Lung (tissue), 12 donors: Measurements from ENCODE around the gene TTLL5. TPM values are rescaled to one million over a fixed set of nuclear protein-coding genes. Genes with fewer than 3 reads are reported as not detected.
A peak's percentile ranks its signal among the peaks of the same experiment; 100 is the strongest.

Experiments
- ATAC-seq: fragments of 200-7000 bp; cut with Tn5 transposase; one replicate; pipeline ENCODE4 v1.9.1; 2020; ENCODE audit warnings: moderate number of reproducible peaks; ENCODE audit not compliant: insufficient read depth, low FRiP score
- DNase-seq, 3 donors: peaks; one replicate each; pipeline ENCODE4 v3.0.0-alpha.2; 2013 to 2017
- H3K27ac ChIP-seq, 2 donors: one replicate each; pipeline ENCODE4 v1.5.1; 2013; ENCODE audit warnings: mild to moderate bottlenecking in 2 of 2, moderate library complexity in 2 of 2, control low read depth in 1 of 2, inconsistent platforms in 1 of 2, low read depth in 1 of 2, low read length in 1 of 2
- H3K27me3 ChIP-seq, 3 donors: one replicate each; pipeline ENCODE4 v1.5.1; 2013; ENCODE audit warnings: low read length in 2 of 3; ENCODE audit not compliant: control insufficient read depth in 3 of 3, insufficient read depth in 3 of 3
- H3K36me3 ChIP-seq, 4 donors: one replicate each; pipeline ENCODE4 v1.5.1; 2013; ENCODE audit warnings: low read length in 4 of 4, mild to moderate bottlenecking in 1 of 4, moderate library complexity in 1 of 4; ENCODE audit not compliant: control insufficient read depth in 4 of 4, insufficient read depth in 4 of 4
- H3K4me1 ChIP-seq, 5 donors: one replicate each; pipeline ENCODE4 v1.5.1; 2013; ENCODE audit warnings: low read length in 5 of 5, mild to moderate bottlenecking in 2 of 5, moderate library complexity in 1 of 5; ENCODE audit not compliant: control insufficient read depth in 5 of 5, insufficient read depth in 5 of 5
- H3K4me3 ChIP-seq: one replicate; pipeline ENCODE4 v1.5.1; 2013; ENCODE audit warnings: mild to moderate bottlenecking, control low read depth, moderate library complexity
- H3K9ac ChIP-seq, 2 donors: one replicate each; pipeline ENCODE4 v1.5.1; 2013; ENCODE audit warnings: low read length in 2 of 2, control low read depth in 1 of 2; ENCODE audit not compliant: insufficient read depth in 1 of 2
- H3K9me3 ChIP-seq, 4 donors: one replicate each; pipeline ENCODE4 v1.5.1; 2013; ENCODE audit warnings: low read length in 3 of 4, mild to moderate bottlenecking in 1 of 4, moderate library complexity in 1 of 4; ENCODE audit not compliant: control insufficient read depth in 4 of 4, insufficient read depth in 3 of 4
- WGBS, 2 donors: extraction: QIAGEN DNeasy Blood & Tissue Kit; methylation state at CpG; one replicate each; pipeline ENCODE4 v1.1.7; 2013; 5-methylcytosine and 5-hydroxymethylcytosine counted together
- polyA plus RNA-seq, 2 donors: library from polyadenylated mRNA; stranded (reverse); fragments of 200-250 nt; gene quantifications; one replicate each; pipeline ENCODE4 v1.2.1, GENCODE V29; 2013
- total RNA-seq, 2 donors: library from RNA; depleted of rRNA in 1 of 2; stranded (reverse); fragments of >200 nt in 1 of 2; gene quantifications; one replicate each; pipeline ENCODE4 v1.2.1, GENCODE V29; 2014 to 2021
- TF ChIP-seq, protein P1 (sequence below): IDR thresholded peaks from 2 replicates; pipeline ENCODE4 v1.5.1; 2012; ENCODE audit warnings: mild to moderate bottlenecking; ENCODE audit errors: control extremely low read depth, extremely low read depth
- donor health status: control.
- donor health status: control.
- donor health status: Bipolar disorder and iron deficiency.
- donor health status: healthy.
- donor health status: DM: yes; HTN: yes; CAD: no.

Gene TTLL5
- total and polyA plus RNA-seq, 4 donors, result 10.3 to 58.6 (median 28.8) TPM

DNA sequence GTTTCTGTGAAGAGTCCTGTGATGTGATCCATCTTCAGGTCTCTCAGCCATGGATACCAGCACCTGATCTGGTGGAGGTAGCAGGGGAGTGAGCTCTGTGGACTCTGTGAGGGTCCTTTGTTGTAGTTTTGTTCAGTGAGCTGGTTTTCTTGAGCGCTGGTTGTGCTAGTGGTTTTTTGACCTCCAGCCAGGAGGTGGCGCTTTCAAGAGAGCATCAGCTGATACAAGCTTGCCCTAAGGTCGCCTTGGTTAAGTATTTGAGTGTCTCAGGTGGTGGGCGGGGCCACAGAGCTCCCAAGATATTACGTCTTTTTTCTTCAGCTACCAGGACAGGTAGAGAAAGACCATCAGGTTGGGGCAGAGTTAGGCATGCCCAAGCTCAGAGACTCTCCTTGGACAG lies 139.7 kb downstream of the TTLL5 start:
- H3K27me3 ChIP-seq, result no peaks in the 10 kb centered on the region
- peaks cover 0 to 4% (median 0%) of the 10 kb centered on the region in 4 donors for H3K9me3 ChIP-seq
- peaks cover 0 to 18% (median 5%) of the 10 kb centered on the region in 4 donors for H3K36me3 ChIP-seq
- peaks cover 1 to 32% (median 19%) of the 10 kb centered on the region in 5 donors for H3K4me1 ChIP-seq
- 92 to 96% methylated on average over 5 of the region's 5 CpGs for WGBS, 2 donors
- H3K9ac ChIP-seq, result no peak overlapping the region
- no peak for DNase-seq
- ATAC-seq, result no peak
- H3K27ac ChIP-seq, result no peak overlapping the region
- TF ChIP-seq, protein P1, sequence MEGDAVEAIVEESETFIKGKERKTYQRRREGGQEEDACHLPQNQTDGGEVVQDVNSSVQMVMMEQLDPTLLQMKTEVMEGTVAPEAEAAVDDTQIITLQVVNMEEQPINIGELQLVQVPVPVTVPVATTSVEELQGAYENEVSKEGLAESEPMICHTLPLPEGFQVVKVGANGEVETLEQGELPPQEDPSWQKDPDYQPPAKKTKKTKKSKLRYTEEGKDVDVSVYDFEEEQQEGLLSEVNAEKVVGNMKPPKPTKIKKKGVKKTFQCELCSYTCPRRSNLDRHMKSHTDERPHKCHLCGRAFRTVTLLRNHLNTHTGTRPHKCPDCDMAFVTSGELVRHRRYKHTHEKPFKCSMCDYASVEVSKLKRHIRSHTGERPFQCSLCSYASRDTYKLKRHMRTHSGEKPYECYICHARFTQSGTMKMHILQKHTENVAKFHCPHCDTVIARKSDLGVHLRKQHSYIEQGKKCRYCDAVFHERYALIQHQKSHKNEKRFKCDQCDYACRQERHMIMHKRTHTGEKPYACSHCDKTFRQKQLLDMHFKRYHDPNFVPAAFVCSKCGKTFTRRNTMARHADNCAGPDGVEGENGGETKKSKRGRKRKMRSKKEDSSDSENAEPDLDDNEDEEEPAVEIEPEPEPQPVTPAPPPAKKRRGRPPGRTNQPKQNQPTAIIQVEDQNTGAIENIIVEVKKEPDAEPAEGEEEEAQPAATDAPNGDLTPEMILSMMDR, result no peak
- no peak overlapping the region for H3K4me3 ChIP-seq

- TF ChIP-seq, protein P1, result no peak
- Histone ChIP-seq H3K4me1 (peaks cover 1 to 32% (median 19%) of the 10 kb centered on the region in 5 donors), H3K9me3 (peaks cover 0 to 4% (median 0%) of the 10 kb centered on the region in 4 donors), H3K27ac (no peak overlapping the region), H3K4me3 (no peak overlapping the region), H3K36me3 (peaks cover 0 to 13% (median 3%) of the 10 kb centered on the region in 4 donors), H3K9ac (no peak overlapping the region), H3K27me3 (no peaks in the 10 kb centered on the region)
- no peak for ATAC-seq
- 95 to 96% methylated on average over 1 of the region's 1 CpG for WGBS, 2 donors
- peak in 2 of 3 donors; percentile 28 to 42 for DNase-seq
These were observed 141.4 kb downstream of the TTLL5 start for GRCh38 chr14:75802486-75802885.

DNA sequence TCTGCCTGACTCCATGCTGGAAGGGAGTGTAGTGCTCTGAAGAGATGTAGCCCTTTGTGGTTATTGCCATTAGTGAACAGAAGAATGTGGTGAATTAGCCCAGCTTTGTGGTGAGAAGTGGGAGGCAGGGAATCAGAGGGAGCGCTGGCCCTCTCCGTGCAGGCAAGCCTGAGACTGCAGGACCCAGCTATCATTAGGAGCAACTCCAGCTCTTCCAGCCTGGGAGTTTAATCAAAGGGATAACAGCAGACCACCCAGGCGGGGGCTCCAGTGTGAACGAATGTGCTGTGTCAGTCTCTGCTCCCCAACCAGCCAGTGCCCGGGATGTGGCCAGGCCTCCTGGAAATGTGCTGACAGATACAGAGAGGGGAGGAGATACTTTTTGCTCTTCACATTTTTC lies 142.7 kb downstream of the TTLL5 start:
- H3K4me3 ChIP-seq, result no peak overlapping the region
- ATAC-seq, result no peak
- H3K9ac ChIP-seq, result no peak overlapping the region
- H3K36me3 ChIP-seq, result peaks cover 0 to 13% (median 3%) of the 10 kb centered on the region in 4 donors
- WGBS, 2 donors, result 84 to 98% methylated on average over 5 of the region's 5 CpGs
- no peak overlapping the region for H3K27ac ChIP-seq
- no peaks in the 10 kb centered on the region for H3K27me3 ChIP-seq
- peaks cover 1 to 32% (median 19%) of the 10 kb centered on the region in 5 donors for H3K4me1 ChIP-seq
- DNase-seq, result peak; percentile 86 to 92 (median 91)
- TF ChIP-seq, protein P1, result no peak
- H3K9me3 ChIP-seq, result peaks cover 0 to 4% (median 0%) of the 10 kb centered on the region in 4 donors
